HG03575 (cell line): Measurements from ENCODE around the gene TCEAL8.

ENCODE experiments used
- ATAC-seq: cut with Tn5 transposase; IDR thresholded peaks from one replicate; pipeline ENCODE4 v1.9.1; 2021; ENCODE audit not compliant: unreplicated experiment, insufficient number of reproducible peaks, low FRiP score; ENCODE audit errors: extremely low read depth

The TCEAL8 gene

GRCh38 chrX:103220511-103221323 is 34.2 kb downstream of the TCEAL8 start:
- ATAC-seq = no peak

- ATAC-seq = no peak
Observed at GRCh38 chrX:103215425-103215991, 39.4 kb downstream of the TCEAL8 start.

GRCh38 chrX:103214870-103215424 is 40.0 kb downstream of the TCEAL8 start, which contains the start of gene BEX4:
Gene BEX4 (plus strand): TSS chrX:103215108. CDS start chrX:103216154, 1,046 bp downstream.
- ATAC-seq = peak; percentile 76

- no peak for ATAC-seq
Observed at GRCh38 chrX:103212749-103213457, 42.1 kb downstream of the TCEAL8 start.

GRCh38 chrX:103211012-103211715 is 43.8 kb downstream of the TCEAL8 start:
- ATAC-seq = no peak

GRCh38 chrX:103210056-103210455 is 44.9 kb downstream of the TCEAL8 start:
- ATAC-seq = no peak
